DND-41 (cell line): ENCODE results near the gene ZNF277.

ENCODE experiments used
- ATAC-seq: fragments of 200-7000 bp; cut with Tn5 transposase; 3 replicates; pipeline ENCODE4 v1.9.1; 2021; ENCODE audit warnings: low read depth; ENCODE audit not compliant: insufficient read depth
- DNase-seq: peaks from one replicate; pipeline ENCODE4 v3.0.0-alpha.2; 2020
- H2AFZ ChIP-seq: 2 replicates; pipeline ENCODE4 v1.6.0; 2012; ENCODE audit warnings: low read depth, low read length
- H3K27ac ChIP-seq: 2 replicates; pipeline ENCODE4 v1.5.1; 2012; ENCODE audit warnings: low read length, inconsistent platforms
- H3K27me3 ChIP-seq: fragments of 200-600 bp; sonication (generic); 2 replicates; pipeline ENCODE4 v1.6.0; 2012; ENCODE audit warnings: low read length, mild to moderate bottlenecking, inconsistent platforms; ENCODE audit not compliant: insufficient read depth, poor library complexity
- H3K36me3 ChIP-seq: 2 replicates; pipeline ENCODE4 v1.5.1; 2012; ENCODE audit warnings: low read length, inconsistent platforms; ENCODE audit not compliant: insufficient read depth
- H3K4me1 ChIP-seq: 2 replicates; pipeline ENCODE4 v1.5.1; 2012; ENCODE audit warnings: mild to moderate bottlenecking, low read length; ENCODE audit not compliant: insufficient read depth
- H3K4me2 ChIP-seq: 2 replicates; pipeline ENCODE4 v1.6.0; 2012; ENCODE audit warnings: mild to moderate bottlenecking, moderate library complexity, low read length, inconsistent platforms; ENCODE audit not compliant: insufficient read depth
- H3K4me3 ChIP-seq, 2 experiments: fragments of 200-600 bp in 1 of 2; shearing (Covaris generic) in 1 of 2; 2 replicates each; pipeline ENCODE4 v1.5.1; 2012 to 2016; ENCODE audit warnings: inconsistent platforms in 2 of 2, low read length in 2 of 2, mild to moderate bottlenecking in 2 of 2, low read depth in 1 of 2, moderate library complexity in 1 of 2
- H3K79me2 ChIP-seq: 2 replicates; pipeline ENCODE4 v1.6.0; 2012; ENCODE audit warnings: low read length, inconsistent platforms; ENCODE audit not compliant: insufficient read depth
- H3K9ac ChIP-seq: 2 replicates; pipeline ENCODE4 v1.6.0; 2012; ENCODE audit warnings: low read depth, mild to moderate bottlenecking, inconsistent platforms, low read length, moderate library complexity
- H3K9me3 ChIP-seq: 2 replicates; pipeline ENCODE4 v1.5.1; 2012; ENCODE audit warnings: low read length, moderate library complexity, mild to moderate bottlenecking, inconsistent platforms; ENCODE audit not compliant: insufficient read depth, severe bottlenecking
- H4K20me1 ChIP-seq: 2 replicates; pipeline ENCODE4 v1.6.0; 2012; ENCODE audit warnings: low read length; ENCODE audit not compliant: insufficient read depth
- CTCF ChIP-seq: IDR thresholded peaks from 2 replicates; pipeline ENCODE4 v1.5.1; 2012; ENCODE audit warnings: borderline replicate concordance, low read length, moderate library complexity, mild to moderate bottlenecking; ENCODE audit not compliant: poor library complexity, severe bottlenecking; ENCODE audit errors: extremely low read depth
- EZH2 ChIP-seq: IDR thresholded peaks from 3 replicates; pipeline ENCODE4 v1.6.1; 2012; ENCODE audit warnings: borderline replicate concordance, low read depth, mild to moderate bottlenecking, moderate library complexity, low read length, inconsistent platforms; ENCODE audit not compliant: severe bottlenecking

Gene ZNF277

GRCh38 chr7:112233048-112233697, 26.7 kb downstream of the ZNF277 start:
- Histone ChIP-seq H3K9ac (no peak overlapping the region), H3K27ac (no peak overlapping the region), H3K79me2 (peaks cover 44% of the 10 kb centered on the region), H4K20me1 (peaks cover 10% of the 10 kb centered on the region; the same call in 1 of the 2 replicates), H3K4me3 (no peak overlapping the region), H3K9me3 (peaks cover 2% of the 10 kb centered on the region), H3K36me3 (no peaks in the 10 kb centered on the region), H3K4me1 (no peaks in the 10 kb centered on the region), H3K27me3 (no peaks in the 10 kb centered on the region), H2AFZ (no peak overlapping the region), H3K4me2 (no peak overlapping the region)
- TF ChIP-seq CTCF, result no peak
- TF ChIP-seq EZH2, result no peak
- ATAC-seq, result no peak
- no peak for DNase-seq

GRCh38 chr7:112234147-112234546, 27.7 kb downstream of the ZNF277 start:
- no peak overlapping the region for H2AFZ ChIP-seq
- no peak for DNase-seq
- H4K20me1 ChIP-seq, result peaks cover 10% of the 10 kb centered on the region; the same call in 1 of the 2 replicates
- H3K27me3 ChIP-seq, result no peaks in the 10 kb centered on the region
- ATAC-seq, result no peak
- peaks cover 2% of the 10 kb centered on the region for H3K9me3 ChIP-seq
- H3K36me3 ChIP-seq, result no peaks in the 10 kb centered on the region
- H3K4me1 ChIP-seq, result no peaks in the 10 kb centered on the region
- H3K4me3 ChIP-seq, result no peak overlapping the region
- H3K27ac ChIP-seq, result no peak overlapping the region
- H3K9ac ChIP-seq, result no peak overlapping the region
- no peak for TF ChIP-seq EZH2
- TF ChIP-seq CTCF, result no peak
- H3K4me2 ChIP-seq, result no peak overlapping the region
- H3K79me2 ChIP-seq, result peaks cover 38% of the 10 kb centered on the region

- Histone ChIP-seq H3K9ac (no peak overlapping the region), H3K27me3 (no peaks in the 10 kb centered on the region), H3K4me1 (no peaks in the 10 kb centered on the region), H2AFZ (no peak overlapping the region), H3K36me3 (no peaks in the 10 kb centered on the region), H3K27ac (no peak overlapping the region), H3K4me2 (no peak overlapping the region), H3K4me3 (no peak overlapping the region), H3K9me3 (peaks cover 2% of the 10 kb centered on the region), H3K79me2 (peaks cover 36% of the 10 kb centered on the region), H4K20me1 (peaks cover 3% of the 10 kb centered on the region; the same call in 1 of the 2 replicates)
- no peak for DNase-seq
- TF ChIP-seq CTCF, result no peak
- no peak for TF ChIP-seq EZH2
- ATAC-seq, result no peak
Measured at GRCh38 chr7:112236597-112236996, 30.1 kb downstream of the ZNF277 start.

- no peak overlapping the region for H3K27ac ChIP-seq
Measured at GRCh38 chr7:112238330-112238729, 31.8 kb downstream of the ZNF277 start.

More at GRCh38 chr7:112238330-112238729, 31.8 kb downstream of the ZNF277 start:
- Histone ChIP-seq H3K27me3 (no peaks in the 10 kb centered on the region), H3K9me3 (peaks cover 2% of the 10 kb centered on the region), H3K9ac (no peak overlapping the region), H3K4me3 (no peak overlapping the region), H3K4me1 (no peaks in the 10 kb centered on the region), H2AFZ (no peak overlapping the region), H3K79me2 (peaks cover 25% of the 10 kb centered on the region), H3K36me3 (no peaks in the 10 kb centered on the region), H3K4me2 (no peak overlapping the region), H4K20me1 (no peaks in the 10 kb centered on the region; the same call in 1 of the 2 replicates)
- no peak for TF ChIP-seq EZH2
- no peak for TF ChIP-seq CTCF
- no peak for DNase-seq
- no peak for ATAC-seq
